Measurements from ENCODE around the gene ADGRL1. TPM values are rescaled to one million over a fixed set of nuclear protein-coding genes. Genes with fewer than 3 reads are reported as not detected.

ADGRL1 gene
- total RNA-seq, 1 experiment from 2014 or later: 88.6 TPM

- intact Hi-C loops (cut with micrococcal nuclease): loop anchor here (5.0 kb wide), 1 partner anchor 40 kb away; the partner anchor contains the start of gene MISP3
- RAD21 ChIA-PET (ENCODE audit: low non-redundant PET in 1 of 2, low total read pairs in 2 of 2, uncharacterized antibody in 2 of 2, unreplicated experiment in 2 of 2): no interaction called here
- Histone ChIP-seq H3K79me2 (ENCODE audit: insufficient read depth, low read length) (peaks cover 27% of the 10 kb centered on the region), H3K4me1 (ENCODE audit: control insufficient read depth in 1 of 2, insufficient read depth in 2 of 2, low read length in 2 of 2) (peaks cover 24 to 38% of the 10 kb centered on the region in 2 experiments), H3K9me2 (ENCODE audit: insufficient read depth) (no peaks in the 10 kb centered on the region), H3K27me3 (ENCODE audit: insufficient read depth, low read length) (no peaks in the 10 kb centered on the region), H2AFZ (ENCODE audit: low read depth, low read length, poor library complexity, severe bottlenecking) (no peak overlapping the region), H3K36me3 (ENCODE audit: control insufficient read depth in 1 of 2, insufficient read depth in 2 of 2, low read length in 2 of 2) (no peaks in the 10 kb centered on the region; a peak in 1 of 4 replicates), H3K9ac (ENCODE audit: low read length) (no peak overlapping the region), H3K27ac (ENCODE audit: low read depth, low read length) (peak overlapping the region; percentile 68; the same call in 1 of the 2 replicates), H3K9me3 (ENCODE audit: control insufficient read depth in 1 of 2, insufficient read depth in 1 of 2, low read depth in 1 of 2, low read length in 2 of 2) (no peaks in the 10 kb centered on the region), H3K4me2 (ENCODE audit: low read length) (peak overlapping the region; percentile 89), H4K20me1 (ENCODE audit: insufficient read depth) (no peaks in the 10 kb centered on the region), H3K4me3 (replicated peaks in 1 of 2; ENCODE audit: low read depth in 1 of 2, low read length in 2 of 2) (peak overlapping the region in 1 of 2 experiments; percentile 88; a peak in 1 of 4 replicates)
- CTCF ChIA-PET: no interaction called here
- TF ChIP-seq EZH2 (IDR thresholded peaks at IDR 0.05): no peak
- TF ChIP-seq FOSL1 (IDR thresholded peaks at IDR 0.05; ENCODE audit: low read depth): no peak
- TF ChIP-seq CBX3 (IDR thresholded peaks at IDR 0.05; ENCODE audit: low read depth): no peak
- TF ChIP-seq CEBPB (IDR thresholded peaks at IDR 0.05; ENCODE audit: low read depth): no peak
- TF ChIP-seq EGR1 (IDR thresholded peaks at IDR 0.05; ENCODE audit: low read depth): no peak
- TF ChIP-seq ZBTB33 (IDR thresholded peaks at IDR 0.05; ENCODE audit: extremely low read depth, insufficient replicate concordance, low read length): no peak
- no peak for TF ChIP-seq CTCF (IDR thresholded peaks at IDR 0.05 in 2 of 3, conservative IDR thresholded peaks at IDR 0.05 in 1 of 3; ENCODE audit: borderline replicate concordance in 1 of 3, insufficient read depth in 1 of 3, low read depth in 2 of 3, low read length in 2 of 3)
- TF ChIP-seq RAD21 (IDR thresholded peaks at IDR 0.05; ENCODE audit: low read depth): no peak
- TF ChIP-seq JUND (IDR thresholded peaks at IDR 0.05): no peak
- no peak for TF ChIP-seq TCF7L2 (IDR thresholded peaks at IDR 0.05; ENCODE audit: borderline replicate concordance, extremely low read depth, insufficient read depth, insufficient read length)
- no peak for TF ChIP-seq POLR2A (IDR thresholded peaks at IDR 0.05; ENCODE audit: borderline replicate concordance, extremely low read depth, insufficient read depth, insufficient read length)
- TF ChIP-seq YY1 (IDR thresholded peaks at IDR 0.05; ENCODE audit: extremely low read depth, insufficient replicate concordance, low read depth, low read length): no peak
- no peak for TF ChIP-seq SIN3A (IDR thresholded peaks at IDR 0.05; ENCODE audit: low read depth)
- no peak for TF ChIP-seq ZNF274 (IDR thresholded peaks at IDR 0.05; ENCODE audit: low read depth, low read length)
- TF ChIP-seq SP1 (IDR thresholded peaks at IDR 0.05; ENCODE audit: low read depth): no peak
- no peak for TF ChIP-seq EZH2phosphoT487 (IDR thresholded peaks at IDR 0.05; ENCODE audit: borderline replicate concordance)
- TF ChIP-seq POLR2AphosphoS5 (IDR thresholded peaks at IDR 0.05; ENCODE audit: low read depth, low read length): no peak
- POLR2A ChIA-PET: no interaction called here
- DNase-seq (ENCODE audit: low read depth, low spot score): no peak
- ATAC-seq: no peak
- BruUV-seq (replicated peaks): no TSS peak
Measured at GRCh38 chr19:14112051-14112808, 93.7 kb downstream of the ADGRL1 start.
